Stimulated activated CD4-positive, alpha-beta T cell treated with anti-CD3 and anti-CD28 coated beads, Interleukin-12 subunit alpha, Interleukin-12 subunit beta, amount 100 ng/mL, for 4 hours (primary cell): ENCODE results near the gene MYH9.

Source experiments
- DNase-seq: peaks from one replicate; pipeline ENCODE4 v3.0.0-alpha.2; 2020

Gene MYH9

GRCh38 chr22:36239401-36240171 lies 148.2 kb downstream of the MYH9 start, which contains the start of gene APOL2:
Gene APOL2, minus strand, starts transcription at chr22:36239527. Its CDS starts 6,365 bp downstream, at chr22:36233162.
- DNase-seq: peak; percentile 75

- no peak for DNase-seq
Measured at GRCh38 chr22:36239150-36239400, 148.7 kb downstream of the MYH9 start.

GRCh38 chr22:36238373-36239149 lies 149.2 kb downstream of the MYH9 start:
- no peak for DNase-seq

- DNase-seq: no peak
Measured at GRCh38 chr22:36237462-36238372, 150.1 kb downstream of the MYH9 start.

GRCh38 chr22:36236388-36237319 lies 151.1 kb downstream of the MYH9 start:
- no peak for DNase-seq

- no peak for DNase-seq
Measured at GRCh38 chr22:36235585-36235984, 152.2 kb downstream of the MYH9 start.

DNA sequence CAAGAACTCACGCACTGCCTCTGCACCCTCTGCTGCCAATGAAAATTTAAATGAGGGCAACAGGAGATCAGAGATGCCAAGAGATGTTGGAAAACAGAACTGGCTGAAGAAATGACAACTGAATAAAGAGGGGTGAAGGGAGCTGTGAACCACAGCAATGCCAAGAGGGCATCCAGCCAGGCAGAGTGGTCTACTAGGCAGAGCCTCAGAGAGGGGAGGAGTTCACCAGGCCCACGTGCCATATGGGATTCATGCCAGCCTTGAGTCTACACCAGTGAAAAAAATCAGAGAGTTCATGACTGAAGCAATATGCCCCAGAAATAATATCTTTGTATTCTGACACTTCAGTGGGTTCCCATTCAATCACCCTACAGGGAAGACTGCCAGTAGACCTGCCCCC lies 152.8 kb downstream of the MYH9 start:
- no peak for DNase-seq

- no peak for DNase-seq
Measured at GRCh38 chr22:36234213-36234612, 153.6 kb downstream of the MYH9 start.

- DNase-seq: no peak
Measured at GRCh38 chr22:36233796-36234195, 154.0 kb downstream of the MYH9 start.

DNA sequence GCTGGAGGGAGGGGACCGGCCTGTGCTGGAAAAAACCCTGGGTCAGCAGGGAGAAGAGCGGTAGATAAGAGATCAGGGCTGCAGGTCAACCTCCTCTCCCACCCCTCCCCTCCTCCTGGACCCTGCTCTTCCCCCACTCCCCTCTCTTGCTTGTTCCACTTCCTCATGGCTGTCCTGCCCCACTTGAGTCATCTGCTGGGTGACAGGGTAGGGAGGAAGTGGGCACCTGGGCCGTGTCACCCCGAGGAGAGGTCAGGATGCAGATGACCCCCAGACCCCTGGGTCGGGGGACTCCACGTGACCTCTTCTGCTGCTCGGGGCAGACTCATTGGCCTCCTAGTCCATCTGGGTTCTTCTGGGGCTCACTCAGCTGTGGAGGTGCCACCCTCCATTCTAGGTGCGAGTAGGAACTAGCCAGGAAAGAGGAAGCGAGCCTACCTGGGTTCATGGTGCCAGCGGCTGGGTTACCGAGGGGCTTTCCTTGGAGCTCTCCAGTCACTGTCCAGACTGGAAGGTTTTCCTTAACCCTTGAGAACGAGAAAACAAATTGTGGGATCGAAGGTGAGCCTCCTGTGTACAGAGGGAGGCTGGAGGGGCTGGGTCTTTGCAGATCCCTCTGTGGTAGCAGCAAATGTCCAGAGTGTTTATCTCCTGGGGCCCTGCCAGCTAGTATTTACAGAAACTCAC lies 154.9 kb downstream of the MYH9 start:
- DNase-seq: no peak
